ENCODE measurements around the gene C19orf81. TPM values are rescaled to one million over a fixed set of nuclear protein-coding genes. Genes with fewer than 3 reads are reported as not detected.

Gene C19orf81
- total RNA-seq, 1 experiment from 2014 or later, result 0.41 TPM

- intact Hi-C loops (cut with micrococcal nuclease; ENCODE audit: unreplicated experiment), result no loop called here
- no peak for TF ChIP-seq CTCF (IDR thresholded peaks at IDR 0.05; ENCODE audit: insufficient read depth in 1 of 2, low read depth in 1 of 2, low read length in 1 of 2, severe bottlenecking in 1 of 2, unreplicated experiment in 1 of 2)
These were observed 17.3 kb downstream of the C19orf81 start for GRCh38 chr19:50666346-50667176.

GRCh38 chr19:50667177-50667758 lies 18.0 kb downstream of the C19orf81 start:
- H3K9me3 ChIP-seq, result peaks cover 9% of the 10 kb centered on the region
- no peaks in the 10 kb centered on the region for H3K4me1 ChIP-seq
- BruUV-seq (replicated peaks), result no TSS peak
- Mint-ChIP-seq H3K4me3 (ENCODE audit: unreplicated experiment) (no peak overlapping the region), H3K4me1 (ENCODE audit: low read depth, unreplicated experiment) (peaks cover 11% of the 10 kb centered on the region), H3K36me3 (ENCODE audit: insufficient read depth, unreplicated experiment) (no peaks in the 10 kb centered on the region), H3K27ac (ENCODE audit: unreplicated experiment) (no peak overlapping the region), H3K27me3 (ENCODE audit: insufficient read depth, unreplicated experiment) (peaks cover 11% of the 10 kb centered on the region), H3K9me3 (ENCODE audit: unreplicated experiment) (no peaks in the 10 kb centered on the region)
- H3K4me3 ChIP-seq (ENCODE audit: low read depth, low read length), result no peak overlapping the region
- DNase-seq, result no peak
- POLR2A ChIA-PET, result no interaction called here
- no peak for TF ChIP-seq CTCF (IDR thresholded peaks at IDR 0.05; ENCODE audit: insufficient read depth in 1 of 2, low read depth in 1 of 2, low read length in 1 of 2, severe bottlenecking in 1 of 2, unreplicated experiment in 1 of 2)
- CTCF ChIA-PET, result no interaction called here
- no peaks in the 10 kb centered on the region for H3K36me3 ChIP-seq (ENCODE audit: control insufficient read depth, insufficient read depth, low read length)
- intact Hi-C loops (cut with micrococcal nuclease; ENCODE audit: unreplicated experiment), result no loop called here
- no peaks in the 10 kb centered on the region for H3K27me3 ChIP-seq (replicated peaks; ENCODE audit: control insufficient read depth, insufficient read depth, low read length)

More at GRCh38 chr19:50666346-50667176, 17.3 kb downstream of the C19orf81 start:
- POLR2A ChIA-PET, result no interaction called here
- H3K4me1 Mint-ChIP-seq (ENCODE audit: low read depth, unreplicated experiment), result peaks cover 11% of the 10 kb centered on the region
- no TSS peak for BruUV-seq (replicated peaks)
- no peak for DNase-seq
- H3K9me3 ChIP-seq, result peaks cover 9% of the 10 kb centered on the region
- H3K4me3 ChIP-seq (ENCODE audit: low read depth, low read length), result no peak overlapping the region
- no peaks in the 10 kb centered on the region for H3K9me3 Mint-ChIP-seq (ENCODE audit: unreplicated experiment)
- no peaks in the 10 kb centered on the region for H3K4me1 ChIP-seq
- no peaks in the 10 kb centered on the region for H3K36me3 Mint-ChIP-seq (ENCODE audit: insufficient read depth, unreplicated experiment)
- no peaks in the 10 kb centered on the region for H3K36me3 ChIP-seq (ENCODE audit: control insufficient read depth, insufficient read depth, low read length)
- H3K4me3 Mint-ChIP-seq (ENCODE audit: unreplicated experiment), result no peak overlapping the region
- H3K27me3 Mint-ChIP-seq (ENCODE audit: insufficient read depth, unreplicated experiment), result peaks cover 11% of the 10 kb centered on the region
- no peaks in the 10 kb centered on the region for H3K27me3 ChIP-seq (replicated peaks; ENCODE audit: control insufficient read depth, insufficient read depth, low read length)
- CTCF ChIA-PET, result interaction anchor here (0.7 kb wide), 1 partner anchor 37 kb away, joined by 3 read pairs; no protein-coding TSS in a partner anchor
- no peak overlapping the region for H3K27ac Mint-ChIP-seq (ENCODE audit: unreplicated experiment)

GRCh38 chr19:50667759-50668231 lies 18.6 kb downstream of the C19orf81 start:
- peaks cover 11% of the 10 kb centered on the region for H3K27me3 Mint-ChIP-seq (ENCODE audit: insufficient read depth, unreplicated experiment)
- H3K27me3 ChIP-seq (replicated peaks; ENCODE audit: control insufficient read depth, insufficient read depth, low read length), result no peaks in the 10 kb centered on the region
- H3K4me3 Mint-ChIP-seq (ENCODE audit: unreplicated experiment), result no peak overlapping the region
- intact Hi-C loops (cut with micrococcal nuclease; ENCODE audit: unreplicated experiment), result no loop called here
- TF ChIP-seq CTCF (IDR thresholded peaks at IDR 0.05; ENCODE audit: insufficient read depth in 1 of 2, low read depth in 1 of 2, low read length in 1 of 2, severe bottlenecking in 1 of 2, unreplicated experiment in 1 of 2), result no peak
- H3K4me3 ChIP-seq (ENCODE audit: low read depth, low read length), result no peak overlapping the region
- peaks cover 11% of the 10 kb centered on the region for H3K4me1 Mint-ChIP-seq (ENCODE audit: low read depth, unreplicated experiment)
- H3K27ac Mint-ChIP-seq (ENCODE audit: unreplicated experiment), result no peak overlapping the region
- peaks cover 9% of the 10 kb centered on the region for H3K9me3 ChIP-seq
- H3K4me1 ChIP-seq, result no peaks in the 10 kb centered on the region
- ChIA-PET CTCF (no interaction called here), POLR2A (no interaction called here)
- no peaks in the 10 kb centered on the region for H3K36me3 ChIP-seq (ENCODE audit: control insufficient read depth, insufficient read depth, low read length)
- no peaks in the 10 kb centered on the region for H3K36me3 Mint-ChIP-seq (ENCODE audit: insufficient read depth, unreplicated experiment)
- no peak for DNase-seq
- no TSS peak for BruUV-seq (replicated peaks)
- H3K9me3 Mint-ChIP-seq (ENCODE audit: unreplicated experiment), result no peaks in the 10 kb centered on the region

Data from Caco-2 (cell line).